Activated T-helper 1 cell treated with anti-CD3 and anti-CD28 coated beads, Interleukin-12 subunit alpha, Interleukin-12 subunit beta, Interleukin-2, Interleukin-4 antibody, amounts not matched to agents 30 ng/mL and 10 ng/mL and 1 ng/mL, durations not matched to agents 14 hours and 24 hours and 36 hours (primary cell): ENCODE measurements around the gene SLC36A2. TPM values are rescaled to one million over a fixed set of nuclear protein-coding genes. Genes with fewer than 3 reads are reported as not detected.

ENCODE experiments used
- DNase-seq: peaks from one replicate; pipeline ENCODE4 v3.0.0; 2021; ENCODE audit warnings: low spot score
- H3K27ac Mint-ChIP-seq: one replicate; pipeline ENCODE4 v1.8.0; 2021; ENCODE audit warnings: mild to moderate bottlenecking, mixed read lengths
- H3K27me3 Mint-ChIP-seq: one replicate; pipeline ENCODE4 v1.8.0; 2022; ENCODE audit warnings: mild to moderate bottlenecking, moderate library complexity, mixed read lengths; ENCODE audit not compliant: insufficient read depth
- H3K36me3 Mint-ChIP-seq: one replicate; pipeline ENCODE4 v1.8.0; 2021; ENCODE audit warnings: low read depth, mixed read lengths
- H3K4me1 Mint-ChIP-seq: one replicate; pipeline ENCODE4 v1.8.0; 2021; ENCODE audit warnings: low read depth, mixed read lengths
- H3K4me3 Mint-ChIP-seq: one replicate; pipeline ENCODE4 v1.8.0; 2021; ENCODE audit warnings: mild to moderate bottlenecking, moderate library complexity, mixed read lengths
- H3K9me3 Mint-ChIP-seq: one replicate; pipeline ENCODE4 v1.8.0; 2021; ENCODE audit warnings: mixed read lengths
- intact Hi-C: fragments of 100-400 bp; cut with micrococcal nuclease; formaldehyde crosslinking; loops from one replicate; pipeline ENCODE4 v1.15.1; 2024
- total RNA-seq: library from RNA; stranded (reverse); gene quantifications from 2 replicates; pipeline ENCODE4 v1.2.3, GENCODE V29; 2022

The SLC36A2 gene
- total RNA-seq, 1 donor from 2014 or later: not detected

DNA sequence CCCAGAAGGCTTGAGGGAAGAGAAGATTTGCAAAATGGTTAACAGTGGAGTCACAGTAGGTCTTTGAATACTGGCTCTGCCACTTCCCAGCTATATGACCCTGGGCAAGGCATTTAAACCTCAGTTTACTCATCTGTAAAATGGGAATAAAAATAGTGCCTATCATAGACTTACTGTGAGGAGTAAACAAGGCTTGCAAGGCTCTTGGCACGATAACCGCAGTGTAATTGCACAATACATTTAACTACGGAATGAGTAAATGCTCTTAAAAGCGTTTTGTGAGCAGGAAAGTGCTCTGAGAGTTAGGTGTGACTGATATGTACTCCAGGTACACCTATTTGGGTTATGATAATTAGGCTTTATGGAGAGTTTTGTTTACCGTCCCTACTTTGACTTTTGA lies 52.2 kb downstream of the SLC36A2 start:
- no peaks in the 10 kb centered on the region for H3K36me3 Mint-ChIP-seq
- intact Hi-C loops: loop anchor here (5.0 kb wide), 1 partner anchor 168 kb away; no protein-coding TSS in a partner anchor
- H3K4me3 Mint-ChIP-seq: no peak overlapping the region
- peaks cover 10% of the 10 kb centered on the region for H3K27me3 Mint-ChIP-seq
- H3K9me3 Mint-ChIP-seq: no peaks in the 10 kb centered on the region
- DNase-seq: no peak
- no peak overlapping the region for H3K27ac Mint-ChIP-seq
- H3K4me1 Mint-ChIP-seq: peaks cover 15% of the 10 kb centered on the region

DNA sequence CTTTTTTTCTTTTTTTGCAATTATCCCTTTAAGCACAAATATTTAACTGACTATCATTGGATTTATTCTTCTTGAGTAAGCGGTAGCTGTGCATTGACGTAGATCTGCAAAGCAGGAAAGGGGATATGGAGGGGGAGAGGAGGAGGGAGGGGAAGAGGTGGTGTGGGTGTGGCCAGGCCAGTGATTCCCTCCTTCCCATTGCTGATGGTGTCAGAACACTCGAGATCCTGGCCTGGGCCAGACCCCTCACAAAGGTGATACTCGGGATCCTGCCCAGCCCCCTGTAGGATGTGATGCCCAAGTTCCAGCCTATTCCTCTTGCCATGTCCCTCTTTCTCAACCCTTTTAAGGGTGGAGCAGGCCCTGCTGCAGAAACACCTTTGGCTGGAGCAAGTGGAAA lies 53.7 kb downstream of the SLC36A2 start:
- no peaks in the 10 kb centered on the region for H3K36me3 Mint-ChIP-seq
- no peak for DNase-seq
- H3K27ac Mint-ChIP-seq: no peak overlapping the region
- peaks cover 15% of the 10 kb centered on the region for H3K4me1 Mint-ChIP-seq
- H3K9me3 Mint-ChIP-seq: no peaks in the 10 kb centered on the region
- peaks cover 7% of the 10 kb centered on the region for H3K27me3 Mint-ChIP-seq
- intact Hi-C loops: no loop called here
- H3K4me3 Mint-ChIP-seq: no peak overlapping the region

DNA sequence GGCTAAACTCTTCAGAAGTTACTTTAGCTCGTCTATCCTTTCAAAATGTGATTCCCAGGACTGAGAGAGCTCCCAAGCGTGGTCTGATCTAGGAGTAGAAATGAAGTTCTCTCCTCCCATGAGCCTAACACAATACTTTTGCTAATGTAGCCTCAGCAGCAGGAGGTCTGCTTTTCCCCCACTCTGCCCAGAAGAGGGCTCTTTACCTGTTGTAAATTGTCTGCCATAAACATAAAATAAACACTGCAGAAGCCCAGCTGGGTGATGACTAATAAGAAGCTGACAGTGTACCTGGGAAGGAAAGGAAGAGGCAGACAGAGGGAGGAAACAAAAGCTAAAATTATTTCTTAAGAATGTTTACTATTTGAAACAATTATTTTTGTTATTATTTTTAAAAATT lies 59.2 kb downstream of the SLC36A2 start:
- Mint-ChIP-seq H3K27ac (no peak overlapping the region), H3K27me3 (peaks cover 3% of the 10 kb centered on the region), H3K4me1 (no peaks in the 10 kb centered on the region), H3K36me3 (no peaks in the 10 kb centered on the region), H3K9me3 (no peaks in the 10 kb centered on the region), H3K4me3 (no peak overlapping the region)
- intact Hi-C loops: no loop called here
- DNase-seq: no peak

DNA sequence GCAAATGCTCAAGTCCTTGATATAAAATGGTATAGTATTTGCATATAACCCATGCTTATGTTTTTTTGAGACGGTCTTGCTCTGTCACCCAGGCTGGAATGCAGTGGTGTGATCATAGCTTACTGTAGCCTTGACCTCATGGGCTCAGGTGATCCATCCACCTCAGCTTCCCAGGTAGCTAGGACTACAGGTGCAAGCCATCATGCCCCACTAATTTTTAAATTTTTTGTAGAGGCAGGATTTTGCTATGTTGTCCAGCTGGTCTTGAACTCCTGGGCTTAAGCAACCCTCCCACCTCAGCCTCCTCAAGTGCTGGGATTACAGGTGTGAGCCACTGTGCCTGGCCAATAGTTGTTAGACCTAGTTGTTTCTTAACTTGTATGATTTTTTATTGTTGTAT lies 61.1 kb downstream of the SLC36A2 start:
- H3K36me3 Mint-ChIP-seq: no peaks in the 10 kb centered on the region
- peaks cover 2% of the 10 kb centered on the region for H3K27me3 Mint-ChIP-seq
- no peak for DNase-seq
- no peak overlapping the region for H3K27ac Mint-ChIP-seq
- H3K9me3 Mint-ChIP-seq: no peaks in the 10 kb centered on the region
- H3K4me1 Mint-ChIP-seq: no peaks in the 10 kb centered on the region
- intact Hi-C loops: no loop called here
- no peak overlapping the region for H3K4me3 Mint-ChIP-seq

DNA sequence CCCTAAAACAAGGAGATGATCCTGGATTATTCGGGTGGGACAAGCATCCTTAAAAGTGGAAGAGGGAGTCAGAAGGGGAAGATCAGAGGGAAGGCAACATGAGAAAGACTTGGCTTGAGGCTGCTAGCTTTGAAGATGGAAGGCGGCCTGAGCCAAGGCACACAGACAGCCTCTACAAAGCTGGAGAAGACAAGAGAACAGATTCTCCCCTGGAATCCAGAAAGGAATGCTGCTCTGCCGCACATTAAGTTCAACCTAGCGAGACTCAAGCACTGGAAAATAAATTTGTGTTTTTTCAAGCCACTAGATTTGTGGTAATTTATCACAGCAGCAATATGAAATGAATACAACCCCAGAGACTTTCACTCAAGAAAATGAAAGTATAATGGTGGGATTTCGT lies 61.7 kb downstream of the SLC36A2 start:
- H3K9me3 Mint-ChIP-seq: no peaks in the 10 kb centered on the region
- H3K4me3 Mint-ChIP-seq: no peak overlapping the region
- no peaks in the 10 kb centered on the region for H3K4me1 Mint-ChIP-seq
- intact Hi-C loops: no loop called here
- H3K27ac Mint-ChIP-seq: no peak overlapping the region
- DNase-seq: no peak
- no peaks in the 10 kb centered on the region for H3K36me3 Mint-ChIP-seq
- peaks cover 2% of the 10 kb centered on the region for H3K27me3 Mint-ChIP-seq

DNA sequence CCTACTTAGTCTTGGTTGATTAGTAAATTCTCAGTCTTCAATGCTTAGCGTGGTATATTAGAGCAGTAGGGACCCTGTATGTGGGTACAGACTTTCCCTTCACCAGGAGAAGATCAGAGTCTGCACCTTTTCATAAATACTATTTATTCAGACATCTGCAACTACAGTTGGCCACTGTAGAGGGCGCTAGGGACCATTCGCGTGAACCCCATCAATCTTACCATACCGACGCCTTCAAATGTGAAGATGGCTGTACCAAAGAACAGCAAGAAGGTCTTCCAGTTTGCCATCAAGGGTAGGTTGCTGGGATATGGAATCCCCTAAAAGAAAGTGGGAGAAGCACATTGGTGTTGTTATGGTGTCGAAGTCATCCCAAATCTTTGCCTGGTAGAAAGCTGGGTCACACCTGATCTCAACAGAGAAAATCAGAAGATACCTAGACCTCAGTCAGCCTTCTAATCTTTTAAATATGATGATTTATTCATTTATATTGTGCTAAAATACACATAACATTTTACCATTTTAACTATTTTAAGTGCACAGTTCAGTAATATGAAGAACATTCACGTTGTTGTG lies 62.9 kb downstream of the SLC36A2 start:
- Mint-ChIP-seq H3K27ac (no peak overlapping the region), H3K36me3 (no peaks in the 10 kb centered on the region), H3K4me1 (no peaks in the 10 kb centered on the region), H3K27me3 (peaks cover 2% of the 10 kb centered on the region), H3K9me3 (no peaks in the 10 kb centered on the region), H3K4me3 (no peak overlapping the region)
- intact Hi-C loops: no loop called here
- DNase-seq: no peak

DNA sequence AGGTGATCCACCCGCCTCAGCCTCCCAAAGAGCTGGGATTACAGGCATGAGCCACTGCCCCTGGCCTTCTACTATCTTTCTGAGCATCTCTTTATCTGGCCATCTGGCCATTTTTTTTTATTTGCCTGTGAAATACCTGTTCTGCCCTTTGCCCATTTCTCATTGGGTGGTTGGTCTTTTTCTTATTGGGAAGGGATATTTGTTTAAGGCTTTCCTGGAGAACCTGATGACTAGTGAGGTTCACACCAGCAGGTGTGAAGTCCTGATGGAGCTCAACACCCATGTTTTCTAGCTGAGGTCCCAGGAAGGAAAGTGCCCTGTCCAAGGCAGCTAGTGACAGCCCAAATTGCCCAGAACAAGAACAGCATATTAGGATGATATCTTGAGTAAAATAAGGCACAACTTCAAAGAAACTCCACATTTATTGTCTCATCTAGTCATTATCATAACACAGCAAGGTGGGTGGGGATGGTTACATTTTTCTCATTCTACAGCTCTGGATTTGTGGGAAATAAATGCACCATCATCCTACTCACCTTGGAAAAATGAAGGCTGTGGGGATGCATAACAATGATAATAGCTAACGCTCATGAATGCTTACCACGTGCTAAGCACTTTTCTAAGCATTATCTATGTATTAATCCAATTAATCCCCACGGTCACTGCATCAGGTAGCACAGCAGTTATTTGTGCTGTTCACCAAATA lies 64.1 kb downstream of the SLC36A2 start:
- DNase-seq: no peak
- Mint-ChIP-seq H3K4me3 (no peak overlapping the region), H3K4me1 (no peaks in the 10 kb centered on the region), H3K27me3 (peaks cover 2% of the 10 kb centered on the region), H3K27ac (no peak overlapping the region), H3K36me3 (no peaks in the 10 kb centered on the region), H3K9me3 (no peaks in the 10 kb centered on the region)
- intact Hi-C loops: no loop called here

DNA sequence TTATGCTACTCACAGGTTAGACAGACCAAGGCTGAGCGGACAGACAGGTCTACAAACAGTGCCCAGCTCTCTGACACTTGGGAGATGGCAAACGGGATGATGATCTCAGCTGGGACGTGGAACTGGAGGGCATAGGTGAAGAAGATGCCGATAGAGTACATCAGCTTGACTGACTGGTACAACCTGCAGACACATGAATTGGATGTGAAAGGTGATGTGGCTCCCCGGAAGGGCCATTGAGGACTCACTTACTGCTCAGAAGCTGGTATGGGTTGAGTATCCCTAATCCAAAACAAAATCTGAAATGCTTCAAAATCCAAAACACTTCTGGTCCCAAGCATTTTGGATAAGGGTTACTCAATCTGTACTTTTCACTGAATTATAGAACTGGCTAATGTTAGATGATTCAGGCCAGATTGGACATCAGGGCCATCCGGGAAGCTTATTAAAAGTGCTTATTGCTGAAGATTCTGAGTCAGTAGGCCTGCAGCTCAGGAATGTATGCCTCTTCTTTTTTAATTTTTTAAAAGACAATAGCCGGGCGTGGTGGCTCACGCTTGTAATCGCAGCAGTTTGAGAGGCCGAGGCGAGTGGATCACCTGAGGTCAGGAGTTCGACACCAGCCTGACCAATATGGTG lies 66.2 kb downstream of the SLC36A2 start:
- H3K36me3 Mint-ChIP-seq: no peaks in the 10 kb centered on the region
- H3K4me1 Mint-ChIP-seq: no peaks in the 10 kb centered on the region

DNA sequence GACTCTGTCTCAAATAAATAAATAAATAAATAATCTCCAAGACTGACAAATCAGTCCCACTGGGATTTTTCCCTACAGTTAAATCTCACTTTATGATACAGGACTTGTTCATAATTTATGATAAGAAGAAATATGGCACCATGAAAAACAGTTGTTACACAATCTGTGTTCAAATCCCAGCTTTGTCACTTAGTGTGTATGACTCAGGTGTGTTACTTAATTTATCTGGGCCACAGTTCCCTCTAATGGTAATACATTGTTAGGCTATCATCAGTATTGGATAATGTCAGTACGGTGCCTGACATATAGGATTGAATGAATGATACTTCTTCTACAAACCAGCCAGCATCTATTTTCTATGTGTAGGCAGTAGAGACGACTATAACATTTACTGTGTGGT lies 66.9 kb downstream of the SLC36A2 start:
- H3K27ac Mint-ChIP-seq: no peak overlapping the region
- no peaks in the 10 kb centered on the region for H3K36me3 Mint-ChIP-seq
- intact Hi-C loops: no loop called here
- H3K4me1 Mint-ChIP-seq: no peaks in the 10 kb centered on the region
- no peak overlapping the region for H3K4me3 Mint-ChIP-seq
- DNase-seq: no peak
- peaks cover 11% of the 10 kb centered on the region for H3K27me3 Mint-ChIP-seq
- no peaks in the 10 kb centered on the region for H3K9me3 Mint-ChIP-seq

More for the DNA sequence above, 66.2 kb downstream of the SLC36A2 start:
- intact Hi-C loops: no loop called here
- Mint-ChIP-seq H3K27ac (no peak overlapping the region), H3K27me3 (peaks cover 9% of the 10 kb centered on the region), H3K9me3 (no peaks in the 10 kb centered on the region), H3K4me3 (no peak overlapping the region)
- no peak for DNase-seq

DNA sequence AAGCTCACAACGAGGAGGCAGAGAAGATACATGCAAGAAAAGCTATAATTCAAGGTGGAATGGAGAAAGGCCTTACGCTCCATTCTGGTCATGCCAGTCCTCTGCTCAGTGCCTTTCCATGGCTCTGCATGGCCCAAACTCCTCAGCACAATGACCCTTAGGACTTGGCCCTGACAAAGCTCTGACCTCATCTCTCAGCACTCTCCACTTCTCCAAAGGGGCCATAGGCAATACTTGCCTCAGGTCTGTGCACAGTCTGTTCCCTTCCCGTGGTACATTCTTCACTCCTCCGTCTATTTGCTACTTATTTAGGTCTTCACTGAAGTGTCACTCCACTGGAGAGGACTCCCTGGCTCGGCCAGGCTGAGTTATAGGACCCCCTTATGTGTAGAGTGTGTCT lies 68.5 kb downstream of the SLC36A2 start:
- H3K9me3 Mint-ChIP-seq: no peaks in the 10 kb centered on the region
- intact Hi-C loops: no loop called here
- H3K27ac Mint-ChIP-seq: no peak overlapping the region
- no peaks in the 10 kb centered on the region for H3K4me1 Mint-ChIP-seq
- H3K36me3 Mint-ChIP-seq: no peaks in the 10 kb centered on the region
- H3K27me3 Mint-ChIP-seq: peaks cover 13% of the 10 kb centered on the region
- no peak for DNase-seq
- H3K4me3 Mint-ChIP-seq: no peak overlapping the region

DNA sequence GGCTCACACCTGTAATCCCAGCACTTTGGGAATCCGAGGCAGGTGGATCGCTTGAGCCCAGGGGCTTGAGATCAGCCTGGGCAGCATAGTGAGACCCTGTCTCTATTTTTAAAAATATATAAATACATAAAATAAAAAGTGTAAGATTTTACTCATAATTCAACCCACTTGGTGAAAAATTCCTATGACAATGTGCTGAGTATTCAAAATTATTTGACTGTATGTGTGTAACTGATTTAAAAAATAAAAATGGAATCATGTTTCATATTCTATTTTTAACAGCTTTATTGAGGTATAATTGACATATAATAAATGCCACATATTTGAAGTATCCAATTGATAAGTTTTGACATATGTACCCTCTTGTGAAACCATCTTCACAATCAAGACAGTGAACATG lies 71.6 kb downstream of the SLC36A2 start:
- intact Hi-C loops: no loop called here
- no peak for DNase-seq
- Mint-ChIP-seq H3K27ac (no peak overlapping the region), H3K36me3 (no peaks in the 10 kb centered on the region), H3K4me3 (no peak overlapping the region), H3K9me3 (no peaks in the 10 kb centered on the region), H3K4me1 (no peaks in the 10 kb centered on the region), H3K27me3 (peaks cover 11% of the 10 kb centered on the region)

DNA sequence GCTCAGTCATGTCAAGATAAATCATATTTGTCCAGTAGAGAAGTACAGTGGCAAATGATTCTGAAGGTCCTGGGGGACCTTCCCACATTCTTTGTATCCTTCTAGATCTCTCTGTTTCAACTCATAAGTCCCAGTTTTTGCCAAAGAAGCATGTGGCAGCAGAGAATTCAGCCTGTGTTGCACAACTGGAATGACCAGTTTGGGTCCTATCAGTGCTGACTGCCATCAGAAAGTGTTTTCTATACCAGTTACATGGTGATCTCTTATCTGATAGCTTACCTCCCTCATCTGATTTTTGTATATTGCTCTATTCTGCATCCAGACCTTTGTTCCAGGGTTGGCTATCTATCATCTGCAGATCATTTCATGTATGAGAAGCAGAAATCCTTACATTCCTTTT lies 72.7 kb downstream of the SLC36A2 start:
- no peak for DNase-seq
- intact Hi-C loops: loop anchor here (5.0 kb wide), 1 partner anchor 173 kb away; the partner anchor contains the start of gene SLC36A1
- no peak overlapping the region for H3K27ac Mint-ChIP-seq
- H3K4me1 Mint-ChIP-seq: no peaks in the 10 kb centered on the region
- no peak overlapping the region for H3K4me3 Mint-ChIP-seq
- no peaks in the 10 kb centered on the region for H3K9me3 Mint-ChIP-seq
- peaks cover 11% of the 10 kb centered on the region for H3K27me3 Mint-ChIP-seq
- H3K36me3 Mint-ChIP-seq: no peaks in the 10 kb centered on the region

DNA sequence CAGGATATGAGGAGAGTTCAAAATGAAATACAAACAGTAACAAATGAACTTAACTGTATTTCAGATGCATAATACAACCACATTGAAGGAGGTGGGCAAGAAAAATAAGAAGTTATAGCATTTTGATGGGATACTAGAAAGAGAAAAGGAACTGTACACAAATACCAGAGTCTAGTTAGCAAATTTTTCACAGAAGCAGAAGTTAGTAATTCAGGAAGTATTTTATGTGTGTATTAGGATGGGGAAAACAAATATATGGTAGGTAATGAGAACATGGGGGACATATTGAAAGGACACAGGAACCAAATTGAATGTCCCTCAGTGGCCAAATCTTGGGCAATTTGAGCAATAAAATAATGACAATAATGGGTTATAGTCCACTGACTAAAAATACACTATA lies 76.0 kb downstream of the SLC36A2 start:
- Mint-ChIP-seq H3K36me3 (peaks cover 14% of the 10 kb centered on the region), H3K9me3 (no peaks in the 10 kb centered on the region), H3K27ac (no peak overlapping the region), H3K4me1 (no peaks in the 10 kb centered on the region), H3K4me3 (no peak overlapping the region), H3K27me3 (peaks cover 5% of the 10 kb centered on the region)
- intact Hi-C loops: loop anchor here (5.0 kb wide), 1 partner anchor 176 kb away; the partner anchor contains the start of gene SLC36A1
- DNase-seq: no peak
